Activated CD4-positive, alpha-beta memory T cell treated with anti-CD3 and anti-CD28 coated beads for 36 hours (primary cell): ENCODE measurements around the gene LRRC4. TPM values are rescaled to one million over a fixed set of nuclear protein-coding genes. Genes with fewer than 3 reads are reported as not detected.

ENCODE experiments used
- CTCF ChIA-PET: fragments of 350-600 bp; sonication (Branson Sonifier 250); formaldehyde crosslinking; loops from one replicate; lab custom pipeline; 2021; ENCODE audit warnings: antibody characterized with exemption, inconsistent platforms; lab: Charles Lee
- POLR2A ChIA-PET: fragments of 350-600 bp; sonication (Branson Sonifier 250); formaldehyde crosslinking; loops from one replicate; lab custom pipeline; 2021; ENCODE audit warnings: antibody characterized with exemption; lab: Charles Lee
- DNase-seq: peaks from one replicate; pipeline ENCODE4 v3.0.0-alpha.2; 2020
- H3K27ac Mint-ChIP-seq: one replicate; pipeline ENCODE4 v1.8.0; 2021; ENCODE audit warnings: mixed read lengths
- H3K27me3 Mint-ChIP-seq: one replicate; pipeline ENCODE4 v1.8.0; 2021; ENCODE audit warnings: mixed read lengths
- H3K36me3 Mint-ChIP-seq: one replicate; pipeline ENCODE4 v1.8.0; 2021; ENCODE audit warnings: mixed read lengths
- H3K4me1 Mint-ChIP-seq: one replicate; pipeline ENCODE4 v1.8.0; 2021; ENCODE audit warnings: low read depth, mixed read lengths
- H3K4me3 Mint-ChIP-seq: one replicate; pipeline ENCODE4 v1.8.0; 2021; ENCODE audit warnings: mild to moderate bottlenecking, mixed read lengths
- H3K9me3 Mint-ChIP-seq: one replicate; pipeline ENCODE4 v1.8.0; 2021; ENCODE audit warnings: mixed read lengths
- intact Hi-C: fragments of 100-400 bp; cut with micrococcal nuclease; formaldehyde crosslinking; loops from one replicate; pipeline ENCODE4 v1.15.1; 2023
- total RNA-seq, 2 experiments: library from RNA; stranded (reverse); gene quantifications; one replicate each; pipeline ENCODE4 v1.2.3, GENCODE V29; 2021

Gene LRRC4
- total RNA-seq, 2 experiments from 2014 or later = 0.68 to 0.74 TPM

DNA sequence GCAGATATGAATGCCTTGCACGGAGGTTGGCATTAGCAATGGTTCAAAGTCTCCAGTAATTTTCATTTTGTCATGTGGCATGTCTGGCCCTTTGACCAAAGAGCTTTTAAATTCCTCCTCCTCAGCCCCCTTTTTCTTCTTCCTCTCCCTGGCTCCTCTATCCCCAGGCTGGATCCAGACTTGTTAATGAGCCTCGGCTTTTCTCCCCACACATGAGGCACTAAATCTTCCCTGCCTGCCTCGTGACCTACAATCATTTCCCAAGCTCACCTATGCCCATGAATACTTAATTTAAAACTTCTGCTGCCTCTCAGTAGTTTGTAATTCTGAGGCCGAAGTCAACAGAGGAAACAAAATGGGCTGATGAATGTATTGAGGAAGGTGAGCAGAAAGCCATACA is 23.3 kb upstream of the LRRC4 start:
- CTCF ChIA-PET = no interaction called here
- H3K9me3 Mint-ChIP-seq = no peaks in the 10 kb centered on the region
- peaks cover 2% of the 10 kb centered on the region for H3K36me3 Mint-ChIP-seq
- no peak for DNase-seq
- H3K27me3 Mint-ChIP-seq = no peaks in the 10 kb centered on the region
- intact Hi-C loops = no loop called here
- H3K4me3 Mint-ChIP-seq = no peak overlapping the region
- H3K27ac Mint-ChIP-seq = no peak overlapping the region
- peaks cover 61% of the 10 kb centered on the region for H3K4me1 Mint-ChIP-seq
- POLR2A ChIA-PET = no interaction called here

DNA sequence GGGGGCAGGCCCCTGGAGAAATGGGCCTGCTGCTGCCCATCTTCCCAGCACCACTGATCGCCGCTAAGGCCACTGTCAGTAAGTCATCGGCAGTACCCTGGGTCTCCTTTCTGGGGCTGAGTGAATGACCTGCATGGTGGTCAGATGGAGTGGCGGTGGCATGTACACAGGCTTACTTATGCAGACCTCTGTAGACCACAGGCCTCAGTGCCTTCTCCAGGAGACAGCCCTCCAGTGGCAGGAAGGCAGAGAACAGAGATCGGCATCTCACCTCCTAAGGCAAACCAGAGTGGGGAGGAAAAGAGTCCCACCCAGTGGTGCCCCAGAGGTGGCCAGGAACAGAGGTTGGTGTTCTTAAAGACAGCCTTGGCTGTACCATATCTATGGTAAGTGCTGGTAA is 22.8 kb upstream of the LRRC4 start:
- Mint-ChIP-seq H3K9me3 (no peaks in the 10 kb centered on the region), H3K4me1 (peaks cover 57% of the 10 kb centered on the region), H3K27me3 (no peaks in the 10 kb centered on the region), H3K36me3 (peaks cover 1% of the 10 kb centered on the region), H3K4me3 (no peak overlapping the region), H3K27ac (no peak overlapping the region)
- ChIA-PET CTCF (interaction anchor here (1.2 kb wide), 1 partner anchor 156 kb away, joined by 5 read pairs; no protein-coding TSS in a partner anchor), POLR2A (no interaction called here)
- intact Hi-C loops = no loop called here
- no peak for DNase-seq

DNA sequence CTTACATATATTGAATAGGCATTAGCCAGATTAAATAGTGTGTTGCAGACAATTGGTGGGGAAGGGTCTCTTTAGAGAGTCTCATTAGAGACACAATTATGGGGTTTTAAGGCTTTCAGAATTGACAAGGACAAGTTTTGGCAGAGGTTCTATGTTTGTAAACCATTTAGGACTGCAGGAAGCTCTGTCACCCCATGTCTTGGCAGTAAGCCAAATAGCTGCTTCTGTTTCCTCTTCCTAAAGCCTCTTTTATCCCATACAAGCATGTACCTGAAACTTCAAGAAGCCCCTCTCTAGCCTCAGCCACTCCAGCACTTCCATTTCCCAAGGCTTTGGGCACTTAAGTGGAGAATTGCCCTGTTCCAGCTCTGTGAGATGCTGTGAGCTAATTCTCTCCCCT is 21.8 kb upstream of the LRRC4 start:
- peak overlapping the region; percentile 43 for H3K27ac Mint-ChIP-seq

DNA sequence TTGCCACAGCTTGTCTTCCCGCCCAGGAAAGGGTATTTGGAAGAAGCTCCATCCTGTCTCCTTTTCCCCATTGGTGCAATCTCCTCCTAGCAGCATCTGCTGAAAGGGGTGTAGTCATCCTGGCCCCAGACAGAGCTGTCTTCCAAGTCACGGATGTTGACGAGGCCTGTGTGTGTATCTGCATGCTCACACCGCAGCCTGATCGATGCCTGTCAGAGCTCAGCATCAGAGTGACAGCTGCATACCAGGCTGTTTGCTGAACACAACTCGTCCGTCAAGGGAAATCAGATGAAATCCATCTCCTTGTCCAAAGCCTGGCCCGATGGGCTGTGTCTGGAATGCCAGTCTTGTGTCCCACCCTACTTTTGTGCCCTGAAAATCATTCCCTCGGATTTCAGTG is 21.2 kb upstream of the LRRC4 start:
- Mint-ChIP-seq H3K4me1 (peaks cover 43% of the 10 kb centered on the region), H3K36me3 (peaks cover 1% of the 10 kb centered on the region), H3K9me3 (no peaks in the 10 kb centered on the region), H3K27me3 (no peaks in the 10 kb centered on the region), H3K4me3 (no peak overlapping the region), H3K27ac (no peak overlapping the region)
- ChIA-PET CTCF (interaction anchor here (0.7 to 1.3 kb wide), 3 partner anchors 33 to 344 kb away, joined by 3 to 5 read pairs (median 3); no protein-coding TSS in a partner anchor), POLR2A (no interaction called here)
- no peak for DNase-seq
- intact Hi-C loops = no loop called here

More for the DNA sequence above, 21.8 kb upstream of the LRRC4 start:
- Mint-ChIP-seq H3K4me3 (no peak overlapping the region), H3K4me1 (peaks cover 49% of the 10 kb centered on the region), H3K27me3 (no peaks in the 10 kb centered on the region), H3K36me3 (peaks cover 1% of the 10 kb centered on the region), H3K9me3 (no peaks in the 10 kb centered on the region)
- ChIA-PET POLR2A (no interaction called here), CTCF (interaction anchor here (0.7 to 1.3 kb wide), 4 partner anchors 8 to 345 kb away, joined by 3 to 5 read pairs (median 3); no protein-coding TSS in a partner anchor)
- intact Hi-C loops = no loop called here
- DNase-seq = no peak

DNA sequence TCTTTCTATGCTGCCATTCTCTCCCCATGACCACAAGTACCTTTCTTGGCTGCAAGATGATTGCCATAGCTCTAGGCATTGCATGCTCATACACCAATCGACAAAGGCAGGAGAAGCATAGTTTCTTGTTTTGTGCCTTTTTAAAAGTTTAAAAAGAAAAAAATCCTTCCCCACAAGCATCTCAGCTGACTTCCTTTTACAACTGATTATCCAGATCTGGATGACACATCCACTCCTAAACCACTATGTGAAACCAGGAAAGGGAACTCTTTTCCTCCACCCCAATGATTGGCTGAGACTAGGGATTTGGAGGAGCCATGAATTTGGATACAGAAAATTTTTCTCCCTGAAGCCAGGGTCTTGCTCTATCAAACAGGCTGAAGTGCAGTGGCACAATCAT is 14.5 kb upstream of the LRRC4 start:
- H3K4me3 Mint-ChIP-seq = no peak overlapping the region
- peaks cover 1% of the 10 kb centered on the region for H3K36me3 Mint-ChIP-seq
- ChIA-PET CTCF (no interaction called here), POLR2A (no interaction called here)
- peak overlapping the region; percentile 7 for H3K27ac Mint-ChIP-seq
- intact Hi-C loops = no loop called here
- no peak for DNase-seq
- H3K4me1 Mint-ChIP-seq = peaks cover 15% of the 10 kb centered on the region
- H3K27me3 Mint-ChIP-seq = no peaks in the 10 kb centered on the region
- no peaks in the 10 kb centered on the region for H3K9me3 Mint-ChIP-seq

DNA sequence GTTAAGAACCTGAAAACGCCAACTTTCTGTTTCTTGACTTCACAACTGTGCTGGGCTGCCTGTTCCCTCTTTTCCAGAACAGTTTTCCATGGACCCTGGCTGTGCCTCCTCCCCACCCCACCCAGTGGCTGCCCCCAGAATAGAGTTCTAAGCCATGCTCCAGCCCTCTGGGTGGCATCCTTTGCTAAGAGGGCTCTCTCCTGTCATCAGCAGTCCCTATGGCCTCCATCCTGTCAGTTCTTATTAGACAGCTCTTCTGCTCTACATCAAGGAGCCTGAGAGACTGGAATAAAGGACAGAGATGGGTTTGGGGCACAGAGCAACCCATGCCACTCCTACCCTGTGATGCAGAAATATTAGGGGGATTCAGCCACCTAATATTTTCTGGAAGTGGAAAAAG is 13.9 kb upstream of the LRRC4 start:
- intact Hi-C loops = no loop called here
- H3K4me1 Mint-ChIP-seq = peaks cover 10% of the 10 kb centered on the region
- CTCF ChIA-PET = no interaction called here
- no peaks in the 10 kb centered on the region for H3K9me3 Mint-ChIP-seq
- H3K27ac Mint-ChIP-seq = no peak overlapping the region
- no peak for DNase-seq
- H3K4me3 Mint-ChIP-seq = no peak overlapping the region
- H3K27me3 Mint-ChIP-seq = no peaks in the 10 kb centered on the region
- no peaks in the 10 kb centered on the region for H3K36me3 Mint-ChIP-seq
- POLR2A ChIA-PET = no interaction called here

DNA sequence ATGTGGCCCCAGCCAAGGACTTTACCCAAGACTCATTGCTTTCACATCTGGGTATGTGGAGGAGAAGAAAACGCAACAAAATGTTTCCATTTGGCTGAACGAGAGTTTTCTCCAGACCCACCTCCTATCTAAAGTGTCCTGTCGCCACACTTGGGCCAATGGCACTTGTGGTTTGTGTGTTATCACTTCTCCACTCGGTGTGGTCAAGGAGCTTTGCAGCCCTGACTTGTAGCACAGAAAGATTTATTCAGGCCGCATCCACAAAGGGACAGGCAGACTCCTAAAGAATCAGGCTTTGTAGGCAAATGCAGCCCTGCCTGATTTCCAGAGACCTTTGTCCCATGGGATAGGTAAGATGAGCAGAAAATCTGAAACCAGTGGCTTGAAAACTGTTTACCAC is 12.8 kb upstream of the LRRC4 start:
- no peak for DNase-seq
- intact Hi-C loops = no loop called here
- no peaks in the 10 kb centered on the region for H3K36me3 Mint-ChIP-seq
- H3K4me3 Mint-ChIP-seq = no peak overlapping the region
- H3K9me3 Mint-ChIP-seq = no peaks in the 10 kb centered on the region
- ChIA-PET POLR2A (no interaction called here), CTCF (no interaction called here)
- no peaks in the 10 kb centered on the region for H3K27me3 Mint-ChIP-seq
- peaks cover 4% of the 10 kb centered on the region for H3K4me1 Mint-ChIP-seq
- no peak overlapping the region for H3K27ac Mint-ChIP-seq

DNA sequence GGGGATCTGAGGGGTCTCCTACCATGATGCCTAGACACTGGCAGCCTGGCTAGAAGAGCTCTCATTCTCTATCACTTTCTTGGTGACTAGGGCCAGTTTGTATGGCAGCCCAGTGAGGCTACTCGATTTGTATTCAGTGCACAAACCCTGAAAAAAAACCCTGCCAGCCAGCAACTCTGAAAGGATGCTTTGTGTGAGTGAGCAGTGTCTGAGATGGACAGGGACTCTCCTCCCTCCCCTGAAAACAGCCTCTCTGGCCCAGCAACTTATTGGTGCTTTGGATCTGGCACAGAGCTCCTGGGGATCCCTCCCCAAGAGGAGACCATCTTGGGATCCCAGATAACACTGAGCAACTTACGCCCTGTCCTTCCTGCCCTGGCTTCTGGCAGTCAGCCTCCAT is 10.8 kb upstream of the LRRC4 start:
- Mint-ChIP-seq H3K4me1 (peaks cover 4% of the 10 kb centered on the region), H3K27ac (no peak overlapping the region), H3K4me3 (no peak overlapping the region), H3K36me3 (no peaks in the 10 kb centered on the region), H3K9me3 (no peaks in the 10 kb centered on the region), H3K27me3 (no peaks in the 10 kb centered on the region)
- ChIA-PET POLR2A (no interaction called here), CTCF (no interaction called here)
- no peak for DNase-seq
- intact Hi-C loops = no loop called here

DNA sequence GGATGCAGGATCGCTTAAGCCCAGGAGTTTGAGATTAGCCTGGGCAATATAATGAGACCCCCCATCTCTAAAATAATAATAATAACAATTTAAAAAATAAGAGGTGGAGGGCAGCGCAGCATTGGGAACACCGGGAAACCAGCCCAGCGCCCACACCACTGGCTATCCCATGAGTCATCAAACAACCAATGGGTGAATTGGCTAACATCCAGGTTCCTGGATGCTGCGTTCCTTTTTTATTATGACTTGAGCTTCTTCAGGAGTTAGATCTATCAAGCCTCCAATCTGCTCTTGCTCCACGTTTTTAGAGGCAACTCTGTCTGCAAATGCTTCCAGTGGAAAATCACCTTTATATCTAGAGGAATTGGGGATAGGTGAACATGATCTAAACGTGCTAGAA is 10.0 kb upstream of the LRRC4 start:
- Mint-ChIP-seq H3K9me3 (no peaks in the 10 kb centered on the region), H3K4me3 (no peak overlapping the region), H3K4me1 (peaks cover 4% of the 10 kb centered on the region), H3K36me3 (no peaks in the 10 kb centered on the region), H3K27ac (no peak overlapping the region), H3K27me3 (no peaks in the 10 kb centered on the region)
- ChIA-PET POLR2A (no interaction called here), CTCF (no interaction called here)
- DNase-seq = no peak
- intact Hi-C loops = no loop called here

DNA sequence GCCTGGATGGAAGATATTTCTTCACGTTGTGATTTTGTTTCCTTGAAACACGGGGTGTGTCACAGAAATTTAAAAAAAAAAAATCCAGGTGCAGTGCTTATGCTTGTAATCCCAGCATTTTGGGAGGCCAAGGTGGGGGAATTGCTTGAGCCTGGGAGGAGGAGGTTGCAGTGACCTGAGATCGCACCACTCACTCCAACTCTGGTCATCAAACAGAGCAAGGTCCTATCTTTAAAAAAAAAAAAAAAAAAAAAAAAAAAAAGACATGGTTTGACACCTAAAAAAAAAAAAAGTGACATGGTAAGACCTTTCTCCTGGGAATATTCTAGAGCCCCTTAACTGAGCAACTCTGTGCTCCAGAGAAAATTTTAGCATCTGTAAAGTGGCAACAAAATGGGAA is 9.0 kb upstream of the LRRC4 start:
- no peak for DNase-seq
- Mint-ChIP-seq H3K27ac (no peak overlapping the region), H3K4me1 (peaks cover 7% of the 10 kb centered on the region), H3K9me3 (no peaks in the 10 kb centered on the region), H3K36me3 (no peaks in the 10 kb centered on the region), H3K27me3 (no peaks in the 10 kb centered on the region), H3K4me3 (no peak overlapping the region)
- CTCF ChIA-PET = no interaction called here
- POLR2A ChIA-PET = no interaction called here
- intact Hi-C loops = no loop called here

DNA sequence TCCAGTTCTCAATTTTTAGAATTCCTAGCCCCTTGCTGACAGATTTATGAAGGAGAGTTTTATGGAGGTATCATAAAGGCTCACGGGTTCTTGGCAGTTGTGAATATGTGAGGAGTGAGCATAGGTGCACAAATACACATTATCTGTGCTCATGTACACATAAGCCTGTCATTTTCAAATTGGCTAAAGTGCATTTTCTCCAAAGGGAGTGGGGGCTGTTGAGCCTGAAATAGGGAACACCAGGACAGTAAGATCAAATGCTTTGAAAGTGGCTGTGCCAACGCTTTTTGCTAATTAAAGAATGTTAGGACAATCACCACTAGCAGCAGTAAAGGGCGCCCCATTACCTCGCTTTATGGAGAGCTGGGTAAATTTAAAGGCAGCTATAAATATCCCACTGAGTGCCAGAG is 8.3 kb upstream of the LRRC4 start:
- no peaks in the 10 kb centered on the region for H3K9me3 Mint-ChIP-seq
- DNase-seq = no peak
- H3K27me3 Mint-ChIP-seq = no peaks in the 10 kb centered on the region
- ChIA-PET POLR2A (no interaction called here), CTCF (interaction anchor here (1.1 kb wide), 1 partner anchor 333 kb away, joined by 3 read pairs; no protein-coding TSS in a partner anchor)
- H3K4me3 Mint-ChIP-seq = no peak overlapping the region
- peaks cover 7% of the 10 kb centered on the region for H3K4me1 Mint-ChIP-seq
- no peak overlapping the region for H3K27ac Mint-ChIP-seq
- intact Hi-C loops = loop anchor here (10.0 kb wide), 2 partner anchors 165 to 335 kb away; no protein-coding TSS in a partner anchor
- H3K36me3 Mint-ChIP-seq = no peaks in the 10 kb centered on the region

DNA sequence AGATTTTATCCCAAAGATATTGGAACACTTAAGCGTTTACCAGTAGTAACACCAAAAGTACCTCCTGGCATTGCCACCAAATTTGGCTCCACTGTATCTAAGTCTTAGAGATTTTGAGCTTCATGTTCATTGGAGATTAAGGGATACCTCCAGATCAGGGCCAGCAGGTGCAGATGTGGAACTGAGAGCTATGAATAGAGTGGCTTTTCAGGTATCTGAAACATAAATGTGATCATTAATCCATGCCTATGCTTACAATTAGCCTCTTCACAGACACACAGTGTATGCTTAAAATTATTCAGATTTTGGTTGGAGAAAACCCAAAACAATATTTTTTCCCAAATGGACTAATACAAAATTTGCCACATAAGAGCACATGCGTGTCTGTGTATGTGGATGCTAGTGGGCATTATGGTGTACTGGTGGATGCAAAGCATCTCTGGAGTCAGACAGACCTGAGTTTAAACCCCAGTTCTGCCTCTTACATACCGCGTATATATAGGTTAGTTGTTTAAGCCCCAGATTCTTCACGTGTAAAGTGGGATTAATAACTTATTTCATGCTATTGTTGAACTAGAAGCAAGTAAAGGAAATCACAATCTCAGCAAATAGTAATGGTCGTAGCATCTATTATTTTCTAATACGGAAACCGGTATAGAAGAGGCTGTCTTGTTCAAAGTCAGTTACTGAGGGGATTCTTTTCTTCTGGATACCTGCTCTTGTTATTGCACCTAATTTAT is 6.8 kb upstream of the LRRC4 start:
- Mint-ChIP-seq H3K36me3 (no peaks in the 10 kb centered on the region), H3K9me3 (no peaks in the 10 kb centered on the region), H3K27me3 (no peaks in the 10 kb centered on the region), H3K27ac (no peak overlapping the region), H3K4me3 (no peak overlapping the region), H3K4me1 (peaks cover 6% of the 10 kb centered on the region)
- intact Hi-C loops = loop anchor here (10.0 kb wide), 2 partner anchors 167 to 333 kb away; no protein-coding TSS in a partner anchor
- CTCF ChIA-PET = no interaction called here
- POLR2A ChIA-PET = no interaction called here
- no peak for DNase-seq

DNA sequence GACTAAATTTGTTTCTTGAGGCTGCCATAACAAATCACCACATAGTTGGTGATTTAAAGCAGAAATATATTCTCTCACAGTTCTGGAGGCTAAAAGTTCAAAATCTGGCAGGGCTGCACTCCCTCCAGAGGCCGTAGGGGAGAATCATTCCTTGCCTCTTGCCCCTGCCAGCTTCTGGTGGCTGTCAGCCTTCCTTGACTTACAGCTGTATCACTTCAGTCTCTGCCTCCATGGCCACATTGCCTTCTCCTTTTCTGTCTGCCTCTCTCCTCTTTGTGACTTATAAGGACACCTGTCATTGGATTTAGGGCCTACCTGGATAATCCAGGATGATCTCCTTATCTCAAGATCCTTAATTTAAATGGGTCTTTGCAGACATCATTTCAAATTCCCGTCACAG is 5.8 kb upstream of the LRRC4 start:
- no peak overlapping the region for H3K27ac Mint-ChIP-seq
- H3K36me3 Mint-ChIP-seq = no peaks in the 10 kb centered on the region
- no peak for DNase-seq
- H3K27me3 Mint-ChIP-seq = no peaks in the 10 kb centered on the region
- CTCF ChIA-PET = no interaction called here
- no peaks in the 10 kb centered on the region for H3K9me3 Mint-ChIP-seq
- H3K4me1 Mint-ChIP-seq = peaks cover 6% of the 10 kb centered on the region
- POLR2A ChIA-PET = no interaction called here
- intact Hi-C loops = loop anchor here (10.0 kb wide), 2 partner anchors 168 to 332 kb away; no protein-coding TSS in a partner anchor
- H3K4me3 Mint-ChIP-seq = no peak overlapping the region
